Measurements from ENCODE around the gene PHLDA2. TPM values are rescaled to one million over a fixed set of nuclear protein-coding genes. Genes with fewer than 3 reads are reported as not detected.

Gene PHLDA2
- total and polyA plus RNA-seq, 12 donors = 0.39 to 14.2 (median 0.89) TPM; not detected in 1

DNA sequence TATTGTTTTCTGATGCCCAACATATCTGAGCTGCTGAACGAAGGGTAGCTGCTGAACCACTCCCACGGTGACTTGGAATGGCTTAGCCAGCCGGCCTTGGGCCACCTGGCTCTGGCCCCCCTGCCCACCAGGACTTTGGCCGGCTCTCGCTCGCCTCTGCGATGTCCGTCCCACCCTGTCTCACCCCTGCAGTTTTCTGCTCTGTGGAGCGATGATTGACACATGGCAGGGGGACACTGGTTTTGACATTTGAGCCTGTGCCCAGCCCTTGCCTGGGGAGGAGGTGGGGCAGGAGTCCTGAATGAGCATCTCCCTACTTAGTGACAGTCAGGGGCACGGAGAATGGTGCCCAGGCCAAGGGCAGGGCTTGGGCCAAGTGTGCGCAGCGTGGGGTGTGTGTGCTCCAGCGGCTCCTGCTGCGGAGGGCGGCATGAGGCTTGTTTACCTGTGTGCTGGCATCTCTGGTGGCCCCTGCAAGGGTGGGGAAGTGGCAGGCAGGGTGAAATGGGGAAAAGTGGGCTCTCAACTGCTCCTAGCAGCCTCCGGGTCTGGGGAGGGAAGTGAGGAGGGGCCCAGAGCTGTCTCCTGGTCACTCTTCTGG lies 27.9 kb downstream of the PHLDA2 start:
- peak overlapping the region in 8 of 10 donors; percentile 58 to 91 (median 70) for H3K27ac ChIP-seq
- H3K36me3 ChIP-seq = no peaks in the 10 kb centered on the region
- WGBS, 2 donors = 81 to 86% methylated on average over 16 of the region's 16 CpGs
- intact Hi-C loops (cut with DNase I) = no loop called here
- DNase-seq = no peak
- H3K4me3 ChIP-seq = peak overlapping the region in 8 of 10 donors; percentile 51 to 85 (median 74)
- ATAC-seq = peak in 5 of 8 donors; percentile 0 to 14 (median 1)
- no peaks in the 10 kb centered on the region for H3K9me3 ChIP-seq
- peaks cover 0 to 17% (median 0%) of the 10 kb centered on the region in 7 donors for H3K27me3 ChIP-seq
- H3K4me1 ChIP-seq = peaks cover 9 to 53% (median 34%) of the 10 kb centered on the region in 9 donors
- TF ChIP-seq, protein P1, sequence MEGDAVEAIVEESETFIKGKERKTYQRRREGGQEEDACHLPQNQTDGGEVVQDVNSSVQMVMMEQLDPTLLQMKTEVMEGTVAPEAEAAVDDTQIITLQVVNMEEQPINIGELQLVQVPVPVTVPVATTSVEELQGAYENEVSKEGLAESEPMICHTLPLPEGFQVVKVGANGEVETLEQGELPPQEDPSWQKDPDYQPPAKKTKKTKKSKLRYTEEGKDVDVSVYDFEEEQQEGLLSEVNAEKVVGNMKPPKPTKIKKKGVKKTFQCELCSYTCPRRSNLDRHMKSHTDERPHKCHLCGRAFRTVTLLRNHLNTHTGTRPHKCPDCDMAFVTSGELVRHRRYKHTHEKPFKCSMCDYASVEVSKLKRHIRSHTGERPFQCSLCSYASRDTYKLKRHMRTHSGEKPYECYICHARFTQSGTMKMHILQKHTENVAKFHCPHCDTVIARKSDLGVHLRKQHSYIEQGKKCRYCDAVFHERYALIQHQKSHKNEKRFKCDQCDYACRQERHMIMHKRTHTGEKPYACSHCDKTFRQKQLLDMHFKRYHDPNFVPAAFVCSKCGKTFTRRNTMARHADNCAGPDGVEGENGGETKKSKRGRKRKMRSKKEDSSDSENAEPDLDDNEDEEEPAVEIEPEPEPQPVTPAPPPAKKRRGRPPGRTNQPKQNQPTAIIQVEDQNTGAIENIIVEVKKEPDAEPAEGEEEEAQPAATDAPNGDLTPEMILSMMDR (IDR thresholded peaks at IDR 0.05) = no peak

- Histone ChIP-seq H3K9me3 (no peaks in the 10 kb centered on the region), H3K27me3 (peaks cover 0 to 13% (median 0%) of the 10 kb centered on the region in 7 donors), H3K27ac (peak overlapping the region in 8 of 10 donors; percentile 30 to 80 (median 64)), H3K4me1 (peaks cover 9 to 53% (median 34%) of the 10 kb centered on the region in 9 donors), H3K36me3 (no peaks in the 10 kb centered on the region), H3K4me3 (peak overlapping the region in 1 of 10 donors; percentile 10)
- intact Hi-C loops (cut with DNase I) = loop anchor here in 5 of 10 donors (5.0 to 10.0 kb wide), 4 partner anchors 467 to 704 kb away; partner anchors contain the start of genes C11orf21 (in 3 of the 5) and TSPAN32 (in 3 of the 5)
- TF ChIP-seq, protein P1 (IDR thresholded peaks at IDR 0.05) = no peak
- WGBS, 2 donors = 68 to 72% methylated on average over 13 of the region's 13 CpGs
- DNase-seq = no peak
- ATAC-seq = peak in 3 of 8 donors; percentile 6 to 17 (median 7)
These were observed 30.0 kb downstream of the PHLDA2 start for GRCh38 chr11:2899080-2899783.

- Histone ChIP-seq H3K36me3 (no peaks in the 10 kb centered on the region), H3K4me3 (peak overlapping the region in 1 of 10 donors; percentile 27), H3K27me3 (peaks cover 0 to 9% (median 0%) of the 10 kb centered on the region in 7 donors), H3K27ac (peak overlapping the region in 8 of 10 donors; percentile 30 to 80 (median 64)), H3K9me3 (no peaks in the 10 kb centered on the region), H3K4me1 (peaks cover 9 to 51% (median 34%) of the 10 kb centered on the region in 9 donors)
- TF ChIP-seq, protein P1 (IDR thresholded peaks at IDR 0.05) = no peak
- intact Hi-C loops (cut with DNase I) = loop anchor here in 5 of 10 donors (5.0 to 10.0 kb wide), 4 partner anchors 466 to 704 kb away; partner anchors contain the start of genes C11orf21 (in 3 of the 5) and TSPAN32 (in 3 of the 5)
- DNase-seq = peak; percentile 46 to 54
- WGBS, 2 donors = 62 to 70% methylated on average over 12 of the region's 12 CpGs
- ATAC-seq = peak; percentile 2 to 75 (median 49)
These were observed 30.7 kb downstream of the PHLDA2 start for GRCh38 chr11:2898366-2899079.

DNA sequence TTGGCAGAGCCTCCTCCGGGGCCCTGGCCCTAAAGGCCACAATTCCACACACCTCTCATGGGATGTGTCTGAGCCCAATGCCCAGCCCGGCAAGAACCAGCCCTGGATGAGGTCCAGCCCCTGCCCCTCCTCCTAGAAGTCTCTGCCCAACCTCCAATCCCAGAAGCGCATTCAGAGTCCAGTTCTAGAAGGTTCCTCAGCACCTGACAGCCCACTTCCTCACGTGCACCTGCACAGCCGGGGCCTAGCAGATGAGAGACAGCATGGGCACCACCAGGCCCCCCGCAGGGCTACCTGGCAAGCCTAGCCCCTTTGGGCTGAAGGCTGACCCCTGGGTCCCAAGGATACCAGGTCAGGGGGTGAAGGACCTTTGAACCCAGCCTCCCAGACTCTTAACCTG lies 32.2 kb downstream of the PHLDA2 start:
- TF ChIP-seq, protein P1 (IDR thresholded peaks at IDR 0.05) = no peak
- ATAC-seq = no peak
- no peak overlapping the region for H3K27ac ChIP-seq
- peaks cover 0 to 46% (median 36%) of the 10 kb centered on the region in 9 donors for H3K4me1 ChIP-seq
- no peaks in the 10 kb centered on the region for H3K9me3 ChIP-seq
- 91 to 95% methylated on average over 6 of the region's 6 CpGs for WGBS, 2 donors
- no peak for DNase-seq
- H3K36me3 ChIP-seq = no peaks in the 10 kb centered on the region
- H3K27me3 ChIP-seq = peaks cover 0 to under 1% (median 0%) of the 10 kb centered on the region in 7 donors
- H3K4me3 ChIP-seq = no peak overlapping the region
- intact Hi-C loops (cut with DNase I) = loop anchor here in 5 of 10 donors (5.0 to 10.0 kb wide), 4 partner anchors 465 to 702 kb away; partner anchors contain the start of genes C11orf21 (in 3 of the 5) and TSPAN32 (in 3 of the 5)
